K562 (cell line): Measurements from ENCODE around the gene S100A3. TPM values are rescaled to one million over a fixed set of nuclear protein-coding genes. Genes with fewer than 3 reads are reported as not detected.

Experiments used
- ATAC-seq: fragments of 200-7000 bp; cut with Tn5 transposase; 3 replicates; pipeline ENCODE4 v1.9.1; 2020; ENCODE audit warnings: moderate library complexity
- BruUV-seq: library from RNA; stranded (reverse); fragments of 400-500 nt; replicated peaks from 2 replicates; lab custom pipeline; 2021; lab: Mats Ljungman, UMichigan
- CTCF ChIA-PET: fragments of 300-600 bp; formaldehyde crosslinking; extraction: SDS; loops from one replicate; lab custom pipeline; 2021; ENCODE audit warnings: low intra/inter-chr PET ratio; lab: Yijun Ruan, JAX
- POLR2A ChIA-PET: fragments of 300-600, 350-650 bp; sonication (Branson Sonifier 250); formaldehyde crosslinking; extraction: SDS; loops from one replicate; lab custom pipeline; 2021; ENCODE audit warnings: antibody characterized with exemption, inconsistent platforms; lab: Yijun Ruan, JAX
- DNase-seq, 4 experiments: peaks; one replicate each; pipeline versions ENCODE4 v3.0.0 to v3.0.0-alpha.2; 2011 to 2018; ENCODE audit warnings: low spot score in 3 of 4, mixed read lengths in 3 of 4; ENCODE audit errors: extremely low read depth in 1 of 4
- FAIRE-seq: peaks from 2 replicates; lab custom pipeline; 2011; peaks lifted over from hg19 to GRCh38; lab: Jason Lieb, UNC
- H2AFZ ChIP-seq: 2 replicates; pipeline ENCODE4 v1.6.0; 2011; ENCODE audit warnings: low read depth, low read length, control low read depth, inconsistent platforms
- H3K27ac ChIP-seq: fragments of 200-600 bp; 3 replicates; pipeline ENCODE4 v1.8.0; 2011; ENCODE audit warnings: low read depth, mild to moderate bottlenecking, control low read depth, inconsistent platforms, low read length, moderate library complexity, mixed read lengths; ENCODE audit errors: extremely low read depth
- H3K27me3 ChIP-seq, 2 experiments: fragments of 300-600 bp in 1 of 2; 2 replicates in 1 of 2; 3 replicates in 1 of 2; pipeline versions ENCODE4 v1.6.0 to v1.8.0; 2011; ENCODE audit warnings: inconsistent platforms in 2 of 2, low read length in 2 of 2, mild to moderate bottlenecking in 1 of 2, mixed read lengths in 1 of 2, moderate library complexity in 1 of 2; ENCODE audit not compliant: control insufficient read depth in 2 of 2, insufficient read depth in 2 of 2
- H3K36me3 ChIP-seq: fragments of 300-600 bp; 3 replicates; pipeline ENCODE4 v1.8.0; 2011; ENCODE audit warnings: mild to moderate bottlenecking, low read length, inconsistent platforms; ENCODE audit not compliant: control insufficient read depth, insufficient read depth
- H3K4me1 ChIP-seq, 2 experiments: fragments of 200-600 bp in 1 of 2; replicated peaks in 1 of 2; 2 replicates in 1 of 2; 3 replicates in 1 of 2; pipeline versions ENCODE4 v1.5.1 to v1.8.0; 2011; ENCODE audit warnings: inconsistent platforms in 2 of 2, low read length in 2 of 2, mild to moderate bottlenecking in 1 of 2, mixed read lengths in 1 of 2, moderate library complexity in 1 of 2; ENCODE audit not compliant: control insufficient read depth in 2 of 2, insufficient read depth in 2 of 2
- H3K4me2 ChIP-seq: 2 replicates; pipeline ENCODE4 v1.6.1; 2011; ENCODE audit warnings: low read length, control low read depth, inconsistent platforms, mixed read lengths; ENCODE audit not compliant: insufficient read depth
- H3K4me3 ChIP-seq: fragments of 200-600 bp; sonication (generic), shearing (Covaris generic); 2 replicates; pipeline ENCODE4 v1.5.1; 2016; ENCODE audit warnings: control low read depth, inconsistent platforms
- H3K79me2 ChIP-seq: fragments of 200-600 bp; 3 replicates; pipeline ENCODE4 v1.8.0; 2011; ENCODE audit warnings: low read length, inconsistent platforms; ENCODE audit not compliant: control insufficient read depth, insufficient read depth
- H3K9ac ChIP-seq, 2 experiments: 2 replicates each; pipeline versions ENCODE4 v1.6.0 to v1.6.1; 2011; ENCODE audit warnings: low read depth in 2 of 2, low read length in 2 of 2, control low read depth in 1 of 2, inconsistent platforms in 1 of 2, mild to moderate bottlenecking in 1 of 2, mixed read lengths in 1 of 2; ENCODE audit not compliant: insufficient read depth in 1 of 2
- H3K9me1 ChIP-seq: one replicate; pipeline ENCODE4 v1.6.0; 2011; ENCODE audit warnings: inconsistent platforms, mild to moderate bottlenecking, low read length, moderate library complexity; ENCODE audit not compliant: control insufficient read depth, insufficient read depth
- H3K9me3 ChIP-seq: replicated peaks from 2 replicates; pipeline ENCODE4 v1.5.1; 2011; ENCODE audit warnings: low read depth, low read length, inconsistent platforms; ENCODE audit not compliant: control insufficient read depth, insufficient read depth
- H4K20me1 ChIP-seq: replicated peaks from 2 replicates; pipeline ENCODE4 v1.6.1; 2011; ENCODE audit warnings: low read length, inconsistent platforms, mixed read lengths; ENCODE audit not compliant: control insufficient read depth, insufficient read depth
- C11orf30 ChIP-seq: fragments of 450-650 bp; IDR thresholded peaks from 2 replicates; pipeline ENCODE4 v1.6.1; 2016; ENCODE audit warnings: low read depth, mild to moderate bottlenecking
- CBX3 ChIP-seq, 2 experiments: IDR thresholded peaks; 1 replicate in 1 of 2; 2 replicates in 1 of 2; pipeline ENCODE4 v1.6.1; 2012; ENCODE audit warnings: inconsistent platforms in 2 of 2, low read length in 2 of 2, borderline replicate concordance in 1 of 2, control low read depth in 1 of 2
- DLX4 ChIP-seq: fragments of 250-450 bp; sonication (Bioruptor Pico); IDR thresholded peaks from 2 replicates; pipeline ENCODE4 v1.6.1; 2021; ENCODE audit warnings: mild to moderate bottlenecking
- ETV5 ChIP-seq: sonication (generic); formaldehyde crosslinking; IDR thresholded peaks from 2 replicates; pipeline ENCODE4 v1.4.0; 2020; ENCODE audit warnings: low read depth, mild to moderate bottlenecking, missing genetic modification reagents
- KAT8 ChIP-seq: fragments of 450-650 bp; IDR thresholded peaks from 2 replicates; pipeline ENCODE4 v1.6.1; 2016; ENCODE audit warnings: low read depth, mild to moderate bottlenecking
- NRF1 ChIP-seq, 2 experiments: fragments of 450-650 bp; IDR thresholded peaks in 1 of 2; conservative IDR thresholded peaks in 1 of 2; 2 replicates each; pipeline ENCODE4 v1.6.1; 2014; ENCODE audit warnings: mild to moderate bottlenecking in 2 of 2
- PHF8 ChIP-seq: fragments of 200-600 bp; sonication (generic); IDR thresholded peaks from 2 replicates; pipeline ENCODE4 v1.6.1; 2012; ENCODE audit warnings: mixed run types, mild to moderate bottlenecking, inconsistent platforms, low read length, moderate library complexity, borderline replicate concordance
- POLR2A ChIP-seq: fragments of 450-650 bp; conservative IDR thresholded peaks from 2 replicates; pipeline ENCODE4 v1.6.1; 2016
- PTRF ChIP-seq: fragments of 450-650 bp; IDR thresholded peaks from 2 replicates; pipeline ENCODE4 v1.6.1; 2016; ENCODE audit warnings: mild to moderate bottlenecking, missing genetic modification characterization, missing compliant biosample characterization
- RBM15 ChIP-seq: fragments of 200-400 bp; formaldehyde crosslinking; IDR thresholded peaks from 2 replicates; pipeline ENCODE4 v1.6.1; 2018; ENCODE audit warnings: mild to moderate bottlenecking, low read length, moderate library complexity; ENCODE audit not compliant: insufficient read depth
- TBP ChIP-seq: optimal IDR thresholded peaks from 2 replicates; pipeline ENCODE3; 2011; ENCODE audit warnings: low read depth, low read length, improper control_type of control experiment
- TOE1 ChIP-seq, 2 experiments: fragments of 450-650 bp in 1 of 2; sonication (generic) in 1 of 2; formaldehyde crosslinking in 1 of 2; IDR thresholded peaks; 2 replicates each; pipeline versions ENCODE4 v1.7.1 to v1.8.0; 2016 to 2022; ENCODE audit warnings: borderline replicate concordance in 2 of 2, mild to moderate bottlenecking in 2 of 2, antibody characterized with exemption in 1 of 2, inconsistent platforms in 1 of 2, low read depth in 1 of 2, missing genetic modification reagents in 1 of 2, moderate library complexity in 1 of 2
- ZBTB33 ChIP-seq: sonication (generic); formaldehyde crosslinking; IDR thresholded peaks from 2 replicates; pipeline ENCODE4 v1.8.1; 2023; ENCODE audit warnings: mild to moderate bottlenecking, missing genetic modification reagents
- ZNF609 ChIP-seq: sonication (generic); formaldehyde crosslinking; IDR thresholded peaks from 2 replicates; pipeline ENCODE4 v1.8.1; 2023; ENCODE audit warnings: missing genetic modification reagents, mild to moderate bottlenecking, borderline replicate concordance
- WGBS: fragments of 100-300 bp; shearing (Covaris generic); methylation state at CpG from one replicate; pipeline ENCODE4 v1.1.6; 2016; ENCODE audit warnings: low coverage, mixed read lengths; ENCODE audit not compliant: insufficient coverage; ENCODE audit errors: missing lambda C conversion rate; 5-methylcytosine and 5-hydroxymethylcytosine counted together
- in situ Hi-C: fragments of 300-500 bp; cut with MboI; formaldehyde crosslinking; loops from 4 replicates; pipeline ENCODE4 v1.15.0; 2018; ENCODE audit warnings: inconsistent platforms, mixed read lengths
- intact Hi-C: fragments of 100-400 bp; cut with micrococcal nuclease; formaldehyde crosslinking; loops from 2 replicates; pipeline ENCODE4 v1.14.2; 2022
- polyA plus RNA-seq, 8 experiments: library from polyadenylated mRNA; depleted of rRNA in 4 of 8; stranded (reverse) in 5 of 8; unstranded in 3 of 8; fragments of >200 nt; fragmentation: Nextera tagmentation in 2 of 8; fragmentation: Illumina TruSeq in 1 of 8; extraction: Ambion mirVana in 2 of 8; extraction: Trizol in 1 of 8; gene quantifications; 2 replicates each; pipeline versions ENCODE4 v1.2.1 to v1.2.3, GENCODE V29; 2011 to 2014; ENCODE audit warnings: inconsistent platforms in 1 of 8, missing spikeins in 1 of 8
- total RNA-seq, 7 experiments: library from RNA; depleted of rRNA in 6 of 7; stranded (reverse); fragments of >200 nt in 6 of 7; fragmentation: Illumina TruSeq in 2 of 7; extraction: Trizol in 2 of 7; gene quantifications; 2 replicates each; pipeline versions ENCODE4 v1.2.1 to v1.2.3, GENCODE V29; 2011 to 2021; ENCODE audit warnings: low replicate concordance in 1 of 7

The S100A3 gene
- total and polyA plus RNA-seq, 9 of the 15 experiments (the other 6 are each of a cell fraction or from before 2014, with no cell fraction given), result 0.08 to 1.7 (median 0.18) TPM; not detected in 4

GRCh38 chr1:153544453-153545066, 4.5 kb downstream of the S100A3 start:
- FAIRE-seq (no peak), ATAC-seq (no peak), DNase-seq (no peak)
- Histone ChIP-seq H3K9me1 (no peaks in the 10 kb centered on the region), H3K9ac (peak overlapping the region; percentile 18 to 81; a peak in 3 of 4 replicates), H3K4me3 (no peak overlapping the region), H3K4me1 (peaks cover 80 to 81% of the 10 kb centered on the region in 2 experiments), H3K4me2 (peak overlapping the region; percentile 71), H4K20me1 (no peaks in the 10 kb centered on the region), H3K36me3 (no peaks in the 10 kb centered on the region), H3K27ac (peak overlapping the region; percentile 21), H3K27me3 (no peaks in the 10 kb centered on the region), H3K9me3 (no peaks in the 10 kb centered on the region), H3K79me2 (no peaks in the 10 kb centered on the region), H2AFZ (peak overlapping the region; percentile 80)
- in situ Hi-C loops, result no loop called here
- CTCF ChIA-PET, result no interaction called here
- POLR2A ChIA-PET, result interaction anchor here (1.0 to 2.2 kb wide), 4 partner anchors 9 to 83 kb away, joined by 3 to 9 read pairs (median 5); partner anchors contain the start of genes S100A13 and S100A6
- intact Hi-C loops, result no loop called here
- WGBS, result 32% methylated on average over 9 of the region's 10 CpGs
- no TSS peak for BruUV-seq
- TF ChIP-seq POLR2A (0 out of 2 replicates have a peak, but pooled peaks have one; percentile 33), TBP (no peak), DLX4 (CRISPR knock-in tag) (no peak), C11orf30 (no peak), RBM15 (no peak), PTRF (tag) (no peak), NRF1 (conservative IDR thresholded peaks at IDR 0.05 in 1 of 2, IDR thresholded peaks at IDR 0.05 in 1 of 2) (peak; percentile 79 to 83), KAT8 (no peak), ZNF609 (CRISPR knock-in tag) (0 out of 2 replicates have a peak, but pooled peaks have one; percentile 19), ETV5 (CRISPR knock-in tag) (no peak; the same call in 1 of the 2 replicates), PHF8 (peak; percentile 47; the same call in 1 of the 2 replicates), CBX3 (IDR thresholded peaks at IDR 0.05; ENCODE audit: borderline replicate concordance in 1 of 2, low read length in 2 of 2) (peak in 1 of 2 experiments; percentile 96; a peak in 1 of 3 replicates), ZBTB33 (no peak), TOE1 (IDR thresholded peaks at IDR 0.05; ENCODE audit: borderline replicate concordance) (no peak), TOE1 (CRISPR knock-in tag; IDR thresholded peaks at IDR 0.05; ENCODE audit: borderline replicate concordance, low read depth) (0 out of 2 replicates have a peak, but pooled peaks have one; percentile 62)
